Measurements from ENCODE around the gene GLDC. TPM values are rescaled to one million over a fixed set of nuclear protein-coding genes. Genes with fewer than 3 reads are reported as not detected.

The GLDC gene
- total RNA-seq, 4 donors from 2014 or later: 0.17 to 2.5 TPM; not detected in 2

DNA sequence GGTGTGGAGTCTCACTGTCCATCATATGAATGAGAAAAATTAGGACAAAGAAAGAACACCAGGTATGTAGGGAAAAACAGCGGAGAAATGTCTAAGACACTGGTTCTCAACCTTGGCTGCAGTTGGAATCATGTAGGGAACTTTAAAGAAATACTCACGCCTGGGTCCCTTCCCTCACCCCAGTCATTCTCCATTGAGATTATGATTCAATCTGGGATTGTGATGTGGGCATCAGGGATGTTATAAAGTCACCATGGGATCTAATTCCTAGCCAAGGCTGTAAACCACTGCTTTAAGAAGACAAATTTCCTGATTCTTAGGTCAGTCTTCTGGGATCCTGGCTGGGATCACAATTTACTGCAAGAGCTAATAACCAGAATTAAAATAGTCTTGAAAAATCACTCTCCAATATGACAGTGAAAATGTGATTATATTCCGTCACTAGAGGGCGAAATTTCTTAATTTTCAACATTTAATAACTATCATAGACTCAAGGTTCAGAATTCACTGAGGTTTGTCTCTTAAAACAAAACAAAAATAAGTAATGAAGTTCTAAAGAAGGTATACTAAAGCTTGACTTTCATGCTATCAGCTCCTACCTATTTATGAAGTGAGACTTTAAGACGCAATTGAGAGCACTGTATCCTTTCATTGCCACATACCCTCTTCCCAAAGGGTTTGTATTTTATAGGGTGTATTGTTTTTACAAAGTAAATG, 60.5 kb downstream of the GLDC start:
- no peak for DNase-seq (ENCODE audit: extremely low spot score)
- no peaks in the 10 kb centered on the region for H3K4me1 ChIP-seq
- H3K4me3 ChIP-seq: no peak overlapping the region
- TF ChIP-seq POLR2AphosphoS5 (IDR thresholded peaks at IDR 0.05) (no peak), EP300 (IDR thresholded peaks at IDR 0.05) (no peak), POLR2A (IDR thresholded peaks at IDR 0.05; ENCODE audit: low read depth) (no peak)
- TF ChIP-seq, protein P1, sequence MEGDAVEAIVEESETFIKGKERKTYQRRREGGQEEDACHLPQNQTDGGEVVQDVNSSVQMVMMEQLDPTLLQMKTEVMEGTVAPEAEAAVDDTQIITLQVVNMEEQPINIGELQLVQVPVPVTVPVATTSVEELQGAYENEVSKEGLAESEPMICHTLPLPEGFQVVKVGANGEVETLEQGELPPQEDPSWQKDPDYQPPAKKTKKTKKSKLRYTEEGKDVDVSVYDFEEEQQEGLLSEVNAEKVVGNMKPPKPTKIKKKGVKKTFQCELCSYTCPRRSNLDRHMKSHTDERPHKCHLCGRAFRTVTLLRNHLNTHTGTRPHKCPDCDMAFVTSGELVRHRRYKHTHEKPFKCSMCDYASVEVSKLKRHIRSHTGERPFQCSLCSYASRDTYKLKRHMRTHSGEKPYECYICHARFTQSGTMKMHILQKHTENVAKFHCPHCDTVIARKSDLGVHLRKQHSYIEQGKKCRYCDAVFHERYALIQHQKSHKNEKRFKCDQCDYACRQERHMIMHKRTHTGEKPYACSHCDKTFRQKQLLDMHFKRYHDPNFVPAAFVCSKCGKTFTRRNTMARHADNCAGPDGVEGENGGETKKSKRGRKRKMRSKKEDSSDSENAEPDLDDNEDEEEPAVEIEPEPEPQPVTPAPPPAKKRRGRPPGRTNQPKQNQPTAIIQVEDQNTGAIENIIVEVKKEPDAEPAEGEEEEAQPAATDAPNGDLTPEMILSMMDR (IDR thresholded peaks at IDR 0.05): peak; percentile 29 to 53 (median 43)
- intact Hi-C loops (cut with DNase I): loop anchor here (10.0 kb wide), 2 partner anchors 80 to 150 kb away; no protein-coding TSS in a partner anchor
- 56% methylated on average over 5 of the region's 5 CpGs for WGBS
- H3K27me3 ChIP-seq: peaks cover 0 to 8% (median 0%) of the 10 kb centered on the region in 4 donors
- no peaks in the 10 kb centered on the region for H3K36me3 ChIP-seq
- H3K27ac ChIP-seq (replicated peaks in 1 of 4): no peak overlapping the region
- H3K9me3 ChIP-seq: no peaks in the 10 kb centered on the region

DNA sequence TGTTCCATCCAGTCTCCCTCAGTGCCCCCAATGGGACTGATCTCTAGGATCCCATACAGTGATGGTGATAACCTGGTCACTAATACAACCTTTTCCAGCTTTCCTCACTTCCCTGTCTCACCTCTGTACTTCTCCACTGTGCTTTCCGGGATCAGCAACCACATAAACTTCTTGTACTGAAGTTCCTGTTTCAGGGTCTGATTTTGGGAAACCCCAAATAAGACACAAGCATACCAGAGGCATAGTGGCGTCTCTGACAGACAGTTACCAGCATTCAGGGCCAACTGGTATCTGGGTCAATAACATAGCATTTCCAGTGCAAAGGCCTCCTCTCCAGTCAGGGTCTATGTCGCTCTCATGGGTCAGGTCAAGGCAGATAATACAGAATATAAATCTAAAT, 64.3 kb downstream of the GLDC start:
- no peaks in the 10 kb centered on the region for H3K9me3 ChIP-seq
- H3K27ac ChIP-seq (replicated peaks in 1 of 4): no peak overlapping the region
- H3K4me3 ChIP-seq: no peak overlapping the region
- no peak for TF ChIP-seq EP300 (IDR thresholded peaks at IDR 0.05)
- no peak for TF ChIP-seq POLR2A (IDR thresholded peaks at IDR 0.05; ENCODE audit: low read depth)
- TF ChIP-seq POLR2AphosphoS5 (IDR thresholded peaks at IDR 0.05): no peak
- H3K27me3 ChIP-seq: peaks cover 0 to 17% (median 0%) of the 10 kb centered on the region in 4 donors
- intact Hi-C loops (cut with DNase I): loop anchor here (10.0 kb wide), 2 partner anchors 84 to 154 kb away; no protein-coding TSS in a partner anchor
- no peaks in the 10 kb centered on the region for H3K4me1 ChIP-seq
- whole genome bisulfite sequencing: 89% methylated on average over 3 of the region's 3 CpGs
- no peaks in the 10 kb centered on the region for H3K36me3 ChIP-seq
- no peak for DNase-seq (ENCODE audit: extremely low spot score)

DNA sequence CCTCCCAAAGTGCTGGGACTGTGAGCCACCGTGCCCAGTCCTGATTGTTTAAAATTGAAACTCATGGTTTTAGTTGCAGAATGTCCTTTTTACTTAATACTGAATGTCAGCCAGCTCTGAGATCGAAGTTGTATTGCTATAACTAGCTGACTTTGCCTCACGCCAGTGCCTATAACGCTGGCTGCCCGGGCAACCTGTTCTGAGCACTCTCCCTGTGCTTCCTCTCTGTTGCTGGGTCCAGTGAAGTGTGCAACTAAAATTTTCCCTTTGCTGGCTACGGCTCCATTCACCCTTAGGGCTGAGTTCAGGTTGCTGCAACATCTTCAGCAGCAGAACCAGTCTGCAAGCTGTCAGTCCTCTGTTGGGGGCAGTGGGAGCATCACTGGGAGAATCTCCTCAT, 65.9 kb downstream of the GLDC start:
- DNase-seq (ENCODE audit: extremely low spot score): no peak
- 86% methylated on average over 6 of the region's 6 CpGs for WGBS
- Histone ChIP-seq H3K36me3 (no peaks in the 10 kb centered on the region), H3K4me3 (no peak overlapping the region), H3K27ac (replicated peaks in 1 of 4) (no peak overlapping the region), H3K4me1 (no peaks in the 10 kb centered on the region), H3K9me3 (no peaks in the 10 kb centered on the region), H3K27me3 (peaks cover 0 to 17% (median 0%) of the 10 kb centered on the region in 4 donors)
- TF ChIP-seq, protein P1 (IDR thresholded peaks at IDR 0.05): no peak
- TF ChIP-seq POLR2A (IDR thresholded peaks at IDR 0.05; ENCODE audit: low read depth) (no peak), POLR2AphosphoS5 (IDR thresholded peaks at IDR 0.05) (no peak)
- intact Hi-C loops (cut with DNase I): loop anchor here (10.0 kb wide), 2 partner anchors 85 to 155 kb away; no protein-coding TSS in a partner anchor

DNA sequence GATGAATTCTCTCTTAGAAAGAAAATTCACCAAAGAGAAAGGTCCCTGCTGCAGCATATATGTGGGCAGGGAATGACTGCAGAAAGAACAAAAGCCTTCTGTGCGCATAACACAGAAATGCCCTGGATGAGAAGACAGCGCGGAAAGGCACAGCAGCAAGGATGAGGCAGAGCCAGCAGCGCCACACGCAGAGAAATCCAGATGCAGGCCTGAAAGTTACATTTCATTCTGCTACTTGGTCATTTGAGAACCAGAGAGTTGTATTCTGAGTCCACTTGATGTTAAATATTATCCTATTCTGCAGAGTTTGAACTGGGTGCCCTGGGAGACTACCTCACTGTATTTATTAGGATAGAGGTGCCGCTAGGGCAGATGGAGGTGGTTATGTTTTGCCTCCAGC, 68.5 kb downstream of the GLDC start:
- Histone ChIP-seq H3K4me1 (no peaks in the 10 kb centered on the region), H3K27ac (replicated peaks in 1 of 4) (no peak overlapping the region), H3K36me3 (no peaks in the 10 kb centered on the region), H3K9me3 (no peaks in the 10 kb centered on the region), H3K4me3 (no peak overlapping the region), H3K27me3 (peaks cover 0 to 20% (median 0%) of the 10 kb centered on the region in 4 donors)
- TF ChIP-seq POLR2A (IDR thresholded peaks at IDR 0.05; ENCODE audit: low read depth): no peak
- TF ChIP-seq, protein P1 (IDR thresholded peaks at IDR 0.05): no peak
- TF ChIP-seq EP300 (IDR thresholded peaks at IDR 0.05): no peak
- no peak for TF ChIP-seq POLR2AphosphoS5 (IDR thresholded peaks at IDR 0.05)
- DNase-seq (ENCODE audit: extremely low spot score): no peak
- intact Hi-C loops (cut with DNase I): no loop called here
- WGBS: 93% methylated on average over 6 of the region's 6 CpGs

DNA sequence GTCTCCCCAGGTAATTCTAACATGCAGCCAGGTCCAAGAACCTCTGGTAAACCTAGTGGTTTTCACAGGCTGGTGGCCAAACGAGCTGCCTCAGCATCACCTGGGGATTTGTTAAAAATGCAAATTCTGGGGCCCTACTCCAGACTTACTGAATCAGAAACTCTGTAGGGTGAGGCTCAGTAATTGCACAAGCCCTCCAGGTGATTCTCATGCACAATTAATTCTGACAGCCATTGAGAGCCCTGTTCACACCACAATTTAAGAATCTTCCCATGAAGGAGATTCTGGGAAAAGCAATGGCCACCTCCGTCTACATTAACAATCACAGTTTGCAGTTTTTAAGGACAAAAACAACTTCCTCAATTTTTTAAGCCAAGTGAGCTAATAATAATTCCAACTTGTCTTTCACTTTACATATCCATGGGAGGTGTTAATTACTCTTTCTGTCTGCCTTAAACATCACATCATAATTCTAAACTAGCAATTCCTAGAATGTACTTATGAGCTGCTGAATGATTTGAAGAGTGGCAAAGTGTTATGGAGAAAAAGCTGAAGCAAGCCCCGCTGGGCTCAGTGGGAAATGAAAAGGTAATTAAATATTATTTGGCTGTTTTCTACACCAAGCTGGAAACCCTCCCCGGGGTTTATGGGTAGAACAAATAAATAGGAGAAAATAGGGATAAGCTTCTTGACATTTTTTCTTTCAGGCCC, 70.0 kb downstream of the GLDC start:
- Histone ChIP-seq H3K4me1 (no peaks in the 10 kb centered on the region), H3K27me3 (peaks cover 0 to 16% (median 0%) of the 10 kb centered on the region in 4 donors), H3K36me3 (no peaks in the 10 kb centered on the region), H3K4me3 (no peak overlapping the region), H3K27ac (replicated peaks in 1 of 4) (no peak overlapping the region), H3K9me3 (no peaks in the 10 kb centered on the region)
- 65% methylated on average over 4 of the region's 4 CpGs for WGBS
- TF ChIP-seq POLR2AphosphoS5 (IDR thresholded peaks at IDR 0.05): no peak
- TF ChIP-seq POLR2A (IDR thresholded peaks at IDR 0.05; ENCODE audit: low read depth): no peak
- TF ChIP-seq, protein P1 (IDR thresholded peaks at IDR 0.05): no peak
- TF ChIP-seq EP300 (IDR thresholded peaks at IDR 0.05): no peak
- no peak for DNase-seq (ENCODE audit: extremely low spot score)
- intact Hi-C loops (cut with DNase I): no loop called here
